Ishikawa (cell line): ENCODE results near the gene CDH13.

ENCODE experiments used
- CREB1 ChIP-seq: IDR thresholded peaks from 2 replicates; pipeline ENCODE4 v1.6.1; 2012; ENCODE audit warnings: low read depth
- RAD21 ChIP-seq: IDR thresholded peaks from 2 replicates; pipeline ENCODE4 v1.6.1; 2012; ENCODE audit warnings: low read depth
- REST ChIP-seq: IDR thresholded peaks from 2 replicates; pipeline ENCODE4 v1.6.1; 2012; ENCODE audit warnings: low read depth, mild to moderate bottlenecking
- USF1 ChIP-seq: IDR thresholded peaks from 2 replicates; pipeline ENCODE4 v1.6.1; 2012
- ZBTB7A ChIP-seq: IDR thresholded peaks from 2 replicates; pipeline ENCODE4 v1.6.1; 2012; ENCODE audit warnings: low read depth

- TF ChIP-seq CREB1 (no peak), USF1 (no peak), ZBTB7A (no peak), RAD21 (no peak), REST (no peak)
These were observed 316.6 kb downstream of the CDH13 start for GRCh38 chr16:82943371-82943770.
